ENCODE data around the gene USP3.

Gene USP3

DNA sequence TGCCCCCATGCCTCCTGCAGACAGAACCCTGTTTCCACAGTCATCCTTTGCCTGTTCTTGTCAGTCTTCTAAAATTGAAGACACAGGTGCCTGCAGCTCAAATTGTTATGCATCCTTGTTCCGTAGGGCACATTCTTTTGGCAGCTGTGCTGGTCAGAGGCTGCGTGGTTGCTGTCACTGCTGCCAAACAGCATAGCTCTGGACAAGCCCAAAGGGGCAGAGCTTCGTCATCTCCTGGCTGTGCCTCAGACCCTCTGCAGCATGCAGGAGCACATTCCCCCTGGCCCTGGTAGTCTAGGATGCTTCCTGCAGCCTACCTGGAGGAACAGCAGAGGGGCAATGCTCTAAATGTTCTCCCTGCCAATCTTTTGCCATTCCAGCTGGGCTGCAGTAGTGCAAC, 90.7 kb downstream of the USP3 start:
- TF ChIP-seq SIN3A (IDR thresholded peaks at IDR 0.05; ENCODE audit: borderline replicate concordance, insufficient read depth, low read length): no peak

DNA sequence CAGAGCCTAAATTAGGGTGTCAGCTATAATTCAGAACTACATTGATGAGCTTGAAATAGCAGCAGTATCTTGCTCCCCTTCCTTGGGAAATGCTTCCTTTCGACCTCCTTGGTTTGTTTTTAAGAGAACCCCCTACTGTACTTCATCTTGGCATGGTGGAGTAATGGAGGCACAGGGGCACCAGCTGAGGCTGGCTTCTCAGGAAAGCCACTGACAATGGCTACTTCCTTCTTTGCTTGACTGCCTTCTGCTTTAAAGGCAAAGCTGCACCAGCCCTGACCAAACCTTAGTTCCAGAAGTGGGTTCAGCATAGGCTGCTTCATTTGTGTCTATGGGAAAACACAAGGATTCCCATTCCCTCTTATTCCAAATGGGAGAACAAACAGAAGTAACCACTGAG, 91.3 kb downstream of the USP3 start:
- no peak for TF ChIP-seq FOXP2 (optimal IDR thresholded peaks at IDR 0.05; ENCODE audit: borderline replicate concordance, extremely low read depth, extremely low read length, insufficient read depth)
- no peak for TF ChIP-seq SIN3A (IDR thresholded peaks at IDR 0.05; ENCODE audit: borderline replicate concordance, insufficient read depth, low read length)
- TF ChIP-seq, protein P1, sequence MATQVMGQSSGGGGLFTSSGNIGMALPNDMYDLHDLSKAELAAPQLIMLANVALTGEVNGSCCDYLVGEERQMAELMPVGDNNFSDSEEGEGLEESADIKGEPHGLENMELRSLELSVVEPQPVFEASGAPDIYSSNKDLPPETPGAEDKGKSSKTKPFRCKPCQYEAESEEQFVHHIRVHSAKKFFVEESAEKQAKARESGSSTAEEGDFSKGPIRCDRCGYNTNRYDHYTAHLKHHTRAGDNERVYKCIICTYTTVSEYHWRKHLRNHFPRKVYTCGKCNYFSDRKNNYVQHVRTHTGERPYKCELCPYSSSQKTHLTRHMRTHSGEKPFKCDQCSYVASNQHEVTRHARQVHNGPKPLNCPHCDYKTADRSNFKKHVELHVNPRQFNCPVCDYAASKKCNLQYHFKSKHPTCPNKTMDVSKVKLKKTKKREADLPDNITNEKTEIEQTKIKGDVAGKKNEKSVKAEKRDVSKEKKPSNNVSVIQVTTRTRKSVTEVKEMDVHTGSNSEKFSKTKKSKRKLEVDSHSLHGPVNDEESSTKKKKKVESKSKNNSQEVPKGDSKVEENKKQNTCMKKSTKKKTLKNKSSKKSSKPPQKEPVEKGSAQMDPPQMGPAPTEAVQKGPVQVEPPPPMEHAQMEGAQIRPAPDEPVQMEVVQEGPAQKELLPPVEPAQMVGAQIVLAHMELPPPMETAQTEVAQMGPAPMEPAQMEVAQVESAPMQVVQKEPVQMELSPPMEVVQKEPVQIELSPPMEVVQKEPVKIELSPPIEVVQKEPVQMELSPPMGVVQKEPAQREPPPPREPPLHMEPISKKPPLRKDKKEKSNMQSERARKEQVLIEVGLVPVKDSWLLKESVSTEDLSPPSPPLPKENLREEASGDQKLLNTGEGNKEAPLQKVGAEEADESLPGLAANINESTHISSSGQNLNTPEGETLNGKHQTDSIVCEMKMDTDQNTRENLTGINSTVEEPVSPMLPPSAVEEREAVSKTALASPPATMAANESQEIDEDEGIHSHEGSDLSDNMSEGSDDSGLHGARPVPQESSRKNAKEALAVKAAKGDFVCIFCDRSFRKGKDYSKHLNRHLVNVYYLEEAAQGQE (IDR thresholded peaks at IDR 0.05; ENCODE audit: insufficient read depth in 1 of 2, low read depth in 2 of 2, low read length in 2 of 2): no peak
- no peak for TF ChIP-seq POLR2AphosphoS5 (IDR thresholded peaks at IDR 0.05; ENCODE audit: low read depth, low read length)
- no peak for TF ChIP-seq TAF1 (IDR thresholded peaks at IDR 0.05; ENCODE audit: borderline replicate concordance, insufficient read depth, low read length)

DNA sequence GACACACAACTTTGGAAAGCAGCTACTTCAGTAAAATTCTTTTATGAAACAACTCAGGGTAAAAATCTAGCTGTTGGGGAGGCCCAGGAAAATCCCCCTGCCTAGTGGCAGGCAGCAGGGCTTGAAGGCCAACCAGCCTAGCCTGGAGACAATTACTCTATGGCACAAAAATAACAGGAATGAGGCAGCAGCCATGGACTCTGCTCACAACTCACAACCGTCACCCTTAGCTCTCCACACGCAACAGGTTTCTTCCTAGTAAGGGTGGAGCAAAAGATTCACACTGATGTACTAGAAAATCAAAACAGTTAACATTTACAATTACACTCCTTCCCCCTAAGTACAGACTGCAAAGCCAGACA, 92.3 kb downstream of the USP3 start:
- TF ChIP-seq POLR2AphosphoS5 (IDR thresholded peaks at IDR 0.05; ENCODE audit: low read depth, low read length) (no peak), FOXP2 (optimal IDR thresholded peaks at IDR 0.05; ENCODE audit: borderline replicate concordance, extremely low read depth, extremely low read length, insufficient read depth) (no peak)

DNA sequence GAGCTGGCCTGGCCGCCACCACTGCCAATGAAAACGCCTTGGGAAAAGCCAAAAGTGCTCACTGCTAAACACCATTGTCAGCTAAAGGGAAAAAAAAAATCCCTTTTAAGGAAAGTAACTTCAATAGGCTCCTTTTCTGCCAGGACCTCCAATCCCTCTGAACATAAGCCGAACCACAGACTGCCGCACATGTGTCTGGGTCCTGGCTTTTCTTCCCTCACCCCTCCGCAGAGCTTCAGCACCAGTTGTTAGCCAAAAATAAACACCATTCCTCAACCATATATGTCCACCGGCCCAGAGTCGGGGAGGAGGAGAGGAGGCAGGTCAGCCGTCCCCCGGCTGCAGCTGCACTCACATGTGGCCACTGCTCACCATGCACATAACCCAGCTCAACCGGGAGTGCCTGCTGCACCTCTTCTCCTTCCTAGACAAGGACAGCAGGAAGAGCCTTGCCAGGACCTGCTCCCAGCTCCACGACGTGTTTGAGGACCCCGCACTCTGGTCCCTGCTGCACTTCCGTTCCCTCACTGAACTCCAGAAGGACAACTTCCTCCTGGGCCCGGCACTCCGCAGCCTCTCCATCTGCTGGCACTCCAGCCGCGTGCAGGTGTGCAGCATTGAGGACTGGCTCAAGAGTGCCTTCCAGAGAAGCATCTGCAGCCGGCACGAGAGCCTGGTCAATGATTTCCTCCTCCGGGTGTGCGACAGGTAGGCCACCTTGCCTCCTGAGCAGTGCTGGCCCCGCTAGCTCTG, 92.8 kb downstream of the USP3 start, which contains the start of gene FBXL22:
Gene FBXL22 (plus strand): TSS at position 350 of the 753 bp plus-strand sequence. CDS start 6 bp downstream, at position 356.
- TF ChIP-seq FOXP2 (optimal IDR thresholded peaks at IDR 0.05; ENCODE audit: borderline replicate concordance, extremely low read depth, extremely low read length, insufficient read depth): no peak
- TF ChIP-seq POLR2AphosphoS5 (IDR thresholded peaks at IDR 0.05; ENCODE audit: low read depth, low read length): 0 out of 2 replicates have a peak, but pooled peaks have one; percentile 9

DNA sequence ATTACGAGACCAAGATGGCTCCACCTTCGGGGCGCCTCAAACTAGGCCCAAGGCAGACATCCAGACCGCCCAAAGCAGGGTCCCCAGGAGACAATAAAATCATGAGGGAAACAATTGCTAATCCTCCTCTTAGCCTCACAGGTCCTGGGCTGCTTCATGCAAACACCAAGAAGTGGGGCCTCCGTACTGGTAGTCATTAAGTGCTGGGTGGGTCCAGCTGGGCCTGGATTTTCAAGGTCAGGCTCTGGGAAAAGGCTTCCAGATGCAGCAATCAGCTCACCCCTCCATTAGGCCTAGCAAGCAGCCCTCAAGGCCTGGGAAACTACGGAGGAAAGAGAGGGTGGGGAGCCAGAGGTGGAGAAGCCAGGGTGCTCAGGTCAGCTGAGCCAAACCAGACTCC, 93.4 kb downstream of the USP3 start:
- TF ChIP-seq FOXP2 (optimal IDR thresholded peaks at IDR 0.05; ENCODE audit: borderline replicate concordance, extremely low read depth, extremely low read length, insufficient read depth): no peak
- TF ChIP-seq, protein P1 (IDR thresholded peaks at IDR 0.05; ENCODE audit: insufficient read depth in 1 of 2, low read depth in 2 of 2, low read length in 2 of 2): no peak

DNA sequence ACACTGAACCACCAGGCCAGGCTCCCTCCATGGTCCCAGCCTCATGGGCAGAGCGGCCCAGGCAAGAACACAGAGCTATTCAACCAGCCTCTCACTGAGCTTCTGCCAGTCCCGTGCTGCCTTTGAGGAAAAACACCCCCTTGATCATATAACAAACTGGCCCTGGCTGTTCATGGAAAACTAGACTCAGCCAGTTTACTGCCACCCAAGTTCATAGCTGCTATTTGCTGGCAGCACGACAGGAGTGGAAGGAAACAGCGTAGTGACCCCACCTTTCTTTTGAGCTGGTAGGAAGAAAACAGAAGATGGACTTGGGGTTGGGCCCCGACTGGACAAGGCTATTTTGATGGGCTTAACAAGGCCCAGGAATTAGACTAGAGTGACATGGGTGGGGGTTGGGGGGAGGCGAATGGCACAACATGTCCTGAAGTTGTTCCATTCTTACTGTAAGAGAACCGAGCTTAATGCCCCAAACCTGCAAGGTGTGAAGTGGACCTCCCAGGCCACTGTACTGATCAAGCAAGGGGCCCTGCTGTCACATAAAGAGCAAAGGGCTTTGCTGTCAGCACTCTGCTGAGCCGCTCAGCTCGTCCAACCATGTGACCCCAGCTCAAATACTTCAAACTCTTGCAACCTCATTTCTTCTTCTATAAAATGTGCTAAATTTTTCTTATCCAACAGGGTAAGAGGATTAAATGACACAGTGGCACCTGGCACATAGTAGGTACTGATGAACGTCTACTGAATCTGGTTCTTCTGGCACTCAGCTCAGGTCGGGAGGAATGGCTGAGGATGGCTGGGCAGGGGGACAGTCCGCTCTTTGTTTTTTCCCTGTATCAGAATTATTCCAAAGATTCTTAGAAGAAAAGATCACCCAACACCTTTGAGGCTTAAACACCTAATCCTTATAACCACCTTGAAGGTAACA, 94.3 kb downstream of the USP3 start:
- TF ChIP-seq, protein P1 (IDR thresholded peaks at IDR 0.05; ENCODE audit: insufficient read depth in 1 of 2, low read depth in 2 of 2, low read length in 2 of 2): no peak
- TF ChIP-seq TAF1 (IDR thresholded peaks at IDR 0.05; ENCODE audit: borderline replicate concordance, insufficient read depth, low read length): no peak
- no peak for TF ChIP-seq SIN3A (IDR thresholded peaks at IDR 0.05; ENCODE audit: borderline replicate concordance, insufficient read depth, low read length)
- no peak for TF ChIP-seq FOXP2 (optimal IDR thresholded peaks at IDR 0.05; ENCODE audit: borderline replicate concordance, extremely low read depth, extremely low read length, insufficient read depth)
- no peak for TF ChIP-seq POLR2AphosphoS5 (IDR thresholded peaks at IDR 0.05; ENCODE audit: low read depth, low read length)

Measured in PFSK-1 (cell line).